Activated T-cell treated with anti-CD3 and anti-CD28 coated beads, Interleukin-2, amount 50 U/mL, for 1 hour (primary cell): ENCODE results near the gene MBD5.
A peak's percentile ranks its signal among the peaks of the same experiment; 100 is the strongest.
"Not testable (repeated sequence)": the region's sequence is repeated elsewhere in the genome, so short reads cannot be mapped to it uniquely, and the experiment has no call there.

ENCODE experiments used
- DNase-seq: peaks from one replicate; pipeline ENCODE4 v3.0.0-alpha.2; 2020

The MBD5 gene

GRCh38 chr2:148021059-148021861 is at the start of gene MBD5:
MBD5 (plus strand) TSS chr2:148021091.
- DNase-seq: no peak

- no peak for DNase-seq
These were observed 44.8 kb upstream of the MBD5 start for GRCh38 chr2:147976102-147976501.

- no peak for DNase-seq
These were observed 43.2 kb upstream of the MBD5 start for GRCh38 chr2:147977679-147978078.

- no peak for DNase-seq
These were observed 39.9 kb upstream of the MBD5 start for GRCh38 chr2:147980940-147981528.

GRCh38 chr2:147989102-147989501 is 31.8 kb upstream of the MBD5 start:
- no peak for DNase-seq

DNA sequence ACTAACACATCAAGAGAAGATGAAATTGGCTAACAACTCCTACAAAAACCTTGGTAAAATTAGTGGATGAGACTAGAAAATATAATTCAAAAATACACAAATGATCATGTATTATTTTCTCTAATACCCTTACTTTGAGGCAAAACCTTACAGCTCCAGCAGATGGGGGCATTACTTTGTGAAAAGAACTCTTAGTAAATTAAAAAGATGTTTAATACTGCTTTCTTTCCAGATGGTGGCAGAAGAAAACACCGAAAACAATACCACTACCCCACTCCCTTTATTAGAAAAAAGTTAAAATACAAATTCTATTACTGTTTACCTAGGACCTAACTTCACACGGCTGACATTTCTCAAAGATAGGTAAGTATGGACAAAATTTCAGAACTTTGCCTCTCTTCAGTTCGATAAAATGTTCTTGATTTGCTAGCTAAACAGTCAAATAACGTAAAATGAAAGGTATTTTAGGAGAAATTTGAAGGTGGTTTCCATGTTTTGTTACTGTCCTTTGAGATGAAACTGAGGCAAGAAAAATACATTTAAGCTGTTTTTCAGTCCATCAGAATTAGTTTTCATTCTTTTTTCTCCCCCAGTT is 31.0 kb upstream of the MBD5 start:
- no peak for DNase-seq

GRCh38 chr2:147994965-147995364 is 25.9 kb upstream of the MBD5 start:
- DNase-seq: not testable (repeated sequence)

- DNase-seq: no peak
These were observed 24.1 kb upstream of the MBD5 start for GRCh38 chr2:147996828-147997227.

DNA sequence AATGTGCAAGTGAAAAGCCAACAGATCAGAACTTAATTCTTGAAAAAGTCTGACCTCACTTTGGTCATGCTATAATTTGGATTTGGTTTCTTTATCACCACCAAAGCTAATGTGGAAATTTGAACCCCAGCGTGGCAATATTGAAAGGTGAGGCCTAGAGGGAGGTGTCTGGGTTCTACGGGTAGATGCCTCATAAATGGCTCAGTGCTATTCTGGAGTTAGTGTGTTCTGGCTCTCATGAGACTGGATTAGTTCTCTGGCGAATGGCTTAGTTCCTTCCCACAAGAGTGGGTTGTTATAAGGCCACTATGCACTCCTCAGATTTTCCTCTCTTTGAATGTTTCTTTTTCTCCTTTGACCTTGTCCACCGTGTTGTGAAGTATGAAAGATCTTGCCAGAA is 22.7 kb upstream of the MBD5 start:
- DNase-seq: no peak

DNA sequence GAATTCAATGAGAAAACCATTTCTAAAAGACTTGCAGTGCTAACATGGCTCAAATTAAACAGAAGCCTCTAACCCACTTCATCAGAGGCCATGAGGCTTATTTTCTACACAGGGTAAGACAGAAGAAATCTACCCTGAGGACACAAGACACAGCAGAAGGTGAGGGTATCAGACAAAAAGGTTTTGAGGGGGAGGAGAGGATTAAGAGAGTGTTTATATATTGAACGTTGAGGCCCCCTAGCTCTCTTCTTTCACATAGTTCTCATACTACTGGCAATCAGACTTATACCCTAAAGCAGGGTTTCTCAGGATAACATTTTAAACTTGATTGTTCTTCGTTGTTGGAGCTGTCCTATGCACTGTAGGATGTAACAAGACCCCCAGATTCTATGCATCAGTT is 21.8 kb upstream of the MBD5 start:
- DNase-seq: no peak

GRCh38 chr2:148000095-148000494 is 20.8 kb upstream of the MBD5 start:
- no peak for DNase-seq

DNA sequence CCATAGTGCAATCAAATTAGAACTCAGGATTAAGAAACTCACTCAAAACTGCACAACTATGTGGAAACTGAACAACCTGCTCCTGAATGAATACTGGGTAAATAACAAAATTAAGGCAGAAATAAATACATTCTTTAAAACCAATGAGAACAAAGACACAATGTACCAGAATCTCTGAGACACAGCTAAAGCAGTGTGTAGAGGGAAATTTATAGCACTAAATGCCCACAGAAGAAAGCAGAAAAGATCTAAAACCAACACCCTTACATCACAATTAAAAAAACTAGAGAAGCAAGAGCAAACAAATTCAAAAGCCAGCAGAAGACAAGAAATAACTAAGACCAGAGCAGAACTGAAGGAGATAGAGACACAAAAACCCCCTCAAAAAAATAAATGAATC is 18.5 kb upstream of the MBD5 start:
- DNase-seq: not testable (repeated sequence)

DNA sequence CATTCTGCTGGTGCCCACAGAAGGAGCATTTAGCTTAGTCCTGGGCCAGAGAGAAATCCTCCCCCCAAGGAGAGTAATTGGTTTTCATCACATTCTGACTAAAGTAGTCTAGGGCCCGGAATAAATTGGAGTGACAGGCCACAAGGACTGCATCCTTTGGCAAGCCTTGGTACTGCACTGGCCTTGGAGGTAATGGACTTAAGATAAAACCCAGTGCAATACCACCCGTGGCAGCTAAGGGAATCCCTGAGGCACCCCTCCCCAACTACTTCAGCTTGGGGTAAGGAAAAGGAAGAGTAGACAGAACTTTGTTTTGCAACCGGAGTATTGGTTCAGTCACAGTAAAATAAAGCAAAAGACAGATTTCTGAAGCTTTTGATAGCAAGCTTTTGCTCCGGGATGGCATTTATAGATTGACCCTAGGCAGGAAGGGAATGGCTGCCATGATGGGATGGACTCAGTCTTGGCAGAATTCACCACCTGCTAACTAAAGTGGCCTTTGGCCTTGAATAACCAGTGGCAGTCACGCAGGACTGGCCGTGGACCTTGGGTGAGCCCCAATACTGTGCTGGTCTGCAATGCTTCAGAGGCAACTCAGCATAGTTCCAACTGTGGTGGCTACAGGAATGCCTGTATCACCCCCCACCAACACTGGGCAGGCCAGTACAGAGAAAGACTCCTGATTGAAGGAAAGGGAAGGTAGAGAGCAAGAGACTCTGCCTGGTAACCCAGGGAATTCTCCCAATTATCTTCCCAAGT is 14.5 kb upstream of the MBD5 start:
- DNase-seq: no peak

GRCh38 chr2:148007219-148007900 is 13.5 kb upstream of the MBD5 start:
- DNase-seq: no peak

- not testable (repeated sequence) for DNase-seq
These were observed 12.5 kb upstream of the MBD5 start for GRCh38 chr2:148008411-148008810.

- DNase-seq: no peak
These were observed 7.0 kb upstream of the MBD5 start for GRCh38 chr2:148013876-148014275.

GRCh38 chr2:148014616-148015015 is 6.3 kb upstream of the MBD5 start:
- DNase-seq: no peak

- DNase-seq: peak; percentile 89
These were observed 506 bp upstream of the MBD5 start, which contains the start of gene ORC4 for GRCh38 chr2:148020111-148021058. ORC4 (minus strand) TSS chr2:148020737; CDS start chr2:147975958, 44,779 bp downstream.

GRCh38 chr2:148021886-148022285 is 995 bp downstream of the MBD5 start:
- no peak for DNase-seq

DNA sequence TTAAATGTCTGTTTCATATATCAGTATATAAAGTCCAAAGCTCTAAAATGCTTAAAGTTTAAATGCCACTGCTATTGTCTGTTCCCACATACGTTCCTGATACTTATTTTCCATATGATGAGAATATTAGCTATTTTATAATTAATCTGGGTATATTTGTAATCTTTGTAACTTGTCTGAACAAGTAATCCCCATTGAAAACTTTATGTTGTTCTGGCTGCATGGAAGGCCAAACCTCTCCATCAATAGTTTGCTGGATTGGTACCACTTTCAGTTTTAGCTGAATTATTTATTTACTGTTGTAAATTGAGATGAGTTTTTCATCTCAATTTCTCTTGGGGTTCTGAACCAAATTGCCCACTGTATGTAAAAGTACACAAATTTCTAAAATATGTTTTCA is 1.5 kb downstream of the MBD5 start:
- no peak for DNase-seq

DNA sequence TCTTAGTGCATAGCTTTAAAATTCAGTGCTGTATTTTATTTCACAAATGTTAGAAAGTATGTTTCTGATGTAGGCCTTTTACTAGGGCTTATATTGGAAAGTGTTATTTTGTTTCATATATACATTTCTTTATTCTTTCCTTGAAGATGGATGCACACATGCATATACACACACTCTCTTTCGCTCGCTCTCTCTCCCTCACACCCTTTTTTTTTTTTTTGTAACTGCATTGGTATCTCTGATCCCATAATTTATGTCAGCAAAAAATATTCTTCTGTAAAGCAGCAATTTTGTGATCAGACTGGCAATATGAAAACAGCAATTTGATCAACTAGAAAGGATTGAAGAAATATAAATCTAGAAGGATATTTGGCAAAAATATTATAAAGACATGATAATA is 2.0 kb downstream of the MBD5 start:
- DNase-seq: no peak

DNA sequence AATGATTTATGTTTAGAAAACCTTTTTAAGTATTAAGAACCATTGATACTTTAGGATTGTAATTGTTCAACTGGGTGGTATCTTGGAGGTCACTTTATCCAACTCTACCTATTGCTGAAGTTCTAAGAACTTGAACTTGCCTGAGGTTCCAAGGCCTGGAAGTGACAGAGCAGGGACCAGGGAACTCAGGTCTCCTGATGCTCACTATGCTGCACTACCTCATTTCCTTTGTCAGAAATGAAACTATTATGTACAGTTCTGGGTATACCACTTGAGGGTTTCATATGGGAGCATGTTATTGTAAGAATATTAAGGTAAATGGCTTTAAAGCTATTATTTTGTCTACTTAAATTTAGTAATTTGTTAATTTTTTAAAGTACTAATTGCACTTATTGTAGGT is 3.0 kb downstream of the MBD5 start:
- no peak for DNase-seq
